Prostate gland (tissue), 2 donors: ENCODE data around the gene GARS1.

Experiments
- POLR2A ChIP-seq: fragments of 450-650 bp; IDR thresholded peaks from one replicate; pipeline ENCODE4 v1.6.1; 2016; ENCODE audit warnings: antibody characterized with exemption, mild to moderate bottlenecking
- POLR2AphosphoS5 ChIP-seq: sonication (generic); formaldehyde crosslinking; IDR thresholded peaks from one replicate; pipeline ENCODE4 v1.6.1; 2017; ENCODE audit warnings: antibody characterized with exemption
- TF ChIP-seq, protein P1 (sequence below), 4 experiments: fragments of 200-600 bp in 2 of 4; fragments of 450-650 bp in 2 of 4; sonication (generic) in 2 of 4; IDR thresholded peaks; 1 replicate in 3 of 4; 2 replicates in 1 of 4; pipeline ENCODE4 v1.5.1; 2016 to 2019; ENCODE audit warnings: antibody characterized with exemption in 4 of 4, mild to moderate bottlenecking in 2 of 4, moderate library complexity in 2 of 4

GRCh38 chr7:30660331-30661255, 65.9 kb downstream of the GARS1 start:
- TF ChIP-seq, protein P1, sequence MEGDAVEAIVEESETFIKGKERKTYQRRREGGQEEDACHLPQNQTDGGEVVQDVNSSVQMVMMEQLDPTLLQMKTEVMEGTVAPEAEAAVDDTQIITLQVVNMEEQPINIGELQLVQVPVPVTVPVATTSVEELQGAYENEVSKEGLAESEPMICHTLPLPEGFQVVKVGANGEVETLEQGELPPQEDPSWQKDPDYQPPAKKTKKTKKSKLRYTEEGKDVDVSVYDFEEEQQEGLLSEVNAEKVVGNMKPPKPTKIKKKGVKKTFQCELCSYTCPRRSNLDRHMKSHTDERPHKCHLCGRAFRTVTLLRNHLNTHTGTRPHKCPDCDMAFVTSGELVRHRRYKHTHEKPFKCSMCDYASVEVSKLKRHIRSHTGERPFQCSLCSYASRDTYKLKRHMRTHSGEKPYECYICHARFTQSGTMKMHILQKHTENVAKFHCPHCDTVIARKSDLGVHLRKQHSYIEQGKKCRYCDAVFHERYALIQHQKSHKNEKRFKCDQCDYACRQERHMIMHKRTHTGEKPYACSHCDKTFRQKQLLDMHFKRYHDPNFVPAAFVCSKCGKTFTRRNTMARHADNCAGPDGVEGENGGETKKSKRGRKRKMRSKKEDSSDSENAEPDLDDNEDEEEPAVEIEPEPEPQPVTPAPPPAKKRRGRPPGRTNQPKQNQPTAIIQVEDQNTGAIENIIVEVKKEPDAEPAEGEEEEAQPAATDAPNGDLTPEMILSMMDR (IDR thresholded peaks at IDR 0.05): no peak
- TF ChIP-seq POLR2AphosphoS5: no peak
- TF ChIP-seq POLR2A: no peak
